GM19467 (cell line): ENCODE results near the gene CRLF1.

Experiments used
- ATAC-seq: cut with Tn5 transposase; IDR thresholded peaks from one replicate; pipeline ENCODE4 v1.9.1; 2021; ENCODE audit warnings: mild to moderate bottlenecking, moderate library complexity; ENCODE audit not compliant: unreplicated experiment

The CRLF1 gene, protein sequence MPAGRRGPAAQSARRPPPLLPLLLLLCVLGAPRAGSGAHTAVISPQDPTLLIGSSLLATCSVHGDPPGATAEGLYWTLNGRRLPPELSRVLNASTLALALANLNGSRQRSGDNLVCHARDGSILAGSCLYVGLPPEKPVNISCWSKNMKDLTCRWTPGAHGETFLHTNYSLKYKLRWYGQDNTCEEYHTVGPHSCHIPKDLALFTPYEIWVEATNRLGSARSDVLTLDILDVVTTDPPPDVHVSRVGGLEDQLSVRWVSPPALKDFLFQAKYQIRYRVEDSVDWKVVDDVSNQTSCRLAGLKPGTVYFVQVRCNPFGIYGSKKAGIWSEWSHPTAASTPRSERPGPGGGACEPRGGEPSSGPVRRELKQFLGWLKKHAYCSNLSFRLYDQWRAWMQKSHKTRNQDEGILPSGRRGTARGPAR

DNA sequence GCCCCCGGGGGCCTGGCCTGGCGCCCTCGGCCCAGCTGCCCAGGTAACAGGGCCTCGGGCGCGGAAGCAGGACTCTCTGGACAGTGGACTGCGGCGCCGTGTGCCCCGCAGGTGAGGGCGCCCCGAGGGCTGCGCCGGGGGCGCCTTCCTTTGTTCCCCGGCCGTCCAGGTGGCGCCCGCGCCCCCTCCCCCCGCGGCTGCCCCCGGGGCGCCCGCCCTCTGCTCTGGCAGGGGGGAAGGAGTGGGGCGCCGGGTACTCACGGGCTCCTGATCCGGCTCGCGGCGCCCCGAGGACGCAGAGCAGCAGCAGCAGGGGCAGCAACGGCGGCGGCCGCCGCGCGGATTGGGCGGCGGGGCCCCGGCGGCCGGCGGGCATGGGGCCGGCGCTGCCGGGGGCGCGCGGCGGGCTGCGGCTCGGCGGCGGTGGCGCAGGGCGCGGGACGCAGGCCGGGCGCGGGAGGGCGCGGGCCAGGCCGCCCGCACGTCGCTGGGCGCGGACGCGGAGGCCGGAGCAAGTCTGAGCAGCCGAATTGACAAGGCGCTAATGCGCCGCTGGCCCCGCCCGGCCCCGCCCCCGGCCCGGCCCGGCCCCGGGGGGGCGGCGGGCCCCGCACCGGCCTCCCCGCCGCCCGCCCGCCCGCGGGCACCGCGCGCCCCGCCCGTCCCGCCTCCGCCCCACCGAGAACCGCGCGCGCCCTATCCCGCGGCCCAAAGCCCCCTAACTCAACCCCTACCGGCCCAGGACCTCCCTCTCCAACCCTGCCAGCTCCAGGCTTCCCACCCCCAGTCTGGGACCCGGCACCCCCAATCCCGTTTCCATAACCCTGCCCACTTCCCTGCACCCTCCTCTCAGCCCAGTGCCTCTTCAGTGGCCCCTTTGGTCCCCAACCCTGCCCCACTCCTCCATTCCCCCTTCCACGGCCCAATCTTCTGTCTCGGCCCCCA lies at the start of gene CRLF1:
Gene CRLF1 (minus strand): TSS at position 519 of the 945 bp plus-strand sequence. CDS start 143 bp downstream, at position 376.
- ATAC-seq: no peak

DNA sequence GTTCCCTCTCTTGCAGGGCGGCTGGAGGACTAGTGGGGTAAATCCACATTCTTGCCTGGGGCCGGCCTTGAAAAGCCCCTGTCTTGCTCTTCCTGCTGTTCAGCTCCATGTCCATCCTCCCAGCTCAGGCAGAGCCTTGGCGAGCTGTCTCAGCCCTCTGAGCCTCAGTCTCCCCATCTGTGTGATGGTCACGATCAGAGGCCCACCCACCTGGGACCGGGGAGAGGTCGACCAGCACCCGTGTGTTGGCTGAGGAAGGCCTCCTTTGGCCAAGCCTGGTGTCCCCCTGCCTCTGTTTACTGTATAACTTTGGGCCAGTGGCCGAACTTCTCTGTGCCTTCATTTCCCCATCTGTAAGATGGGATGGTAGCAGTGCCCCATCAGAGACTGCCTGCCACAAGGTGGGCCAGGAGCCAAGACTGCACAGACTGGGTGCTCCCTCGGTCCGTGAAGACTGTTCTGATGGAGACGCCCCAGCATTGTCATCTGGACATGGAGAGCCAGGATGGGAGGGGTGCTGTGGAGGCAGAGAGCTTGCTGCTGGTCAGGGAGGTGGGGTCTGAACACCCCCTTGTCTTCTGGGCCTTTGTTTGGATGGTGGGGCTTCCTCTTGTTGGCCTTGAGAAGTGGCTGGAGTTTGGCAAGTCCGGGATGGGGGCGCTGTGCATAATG lies 48.7 kb upstream of the CRLF1 start:
- no peak for ATAC-seq

DNA sequence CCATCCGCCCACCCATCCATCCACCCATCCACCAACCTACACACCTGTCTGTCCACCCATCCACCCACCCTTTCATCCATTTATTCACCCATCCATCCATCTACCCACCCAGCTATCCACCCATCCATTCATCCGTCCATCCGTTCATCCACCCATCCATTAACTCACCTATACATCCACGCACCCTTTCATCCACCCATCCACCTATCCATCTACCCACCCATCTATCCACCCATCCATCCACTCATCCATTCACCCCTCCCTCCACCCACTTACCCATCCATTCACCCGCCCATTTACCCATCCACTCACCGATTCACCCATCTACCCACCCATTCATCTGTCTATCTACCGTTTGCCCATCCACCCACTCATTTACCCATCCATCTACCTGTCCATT lies 47.9 kb upstream of the CRLF1 start:
- no peak for ATAC-seq

DNA sequence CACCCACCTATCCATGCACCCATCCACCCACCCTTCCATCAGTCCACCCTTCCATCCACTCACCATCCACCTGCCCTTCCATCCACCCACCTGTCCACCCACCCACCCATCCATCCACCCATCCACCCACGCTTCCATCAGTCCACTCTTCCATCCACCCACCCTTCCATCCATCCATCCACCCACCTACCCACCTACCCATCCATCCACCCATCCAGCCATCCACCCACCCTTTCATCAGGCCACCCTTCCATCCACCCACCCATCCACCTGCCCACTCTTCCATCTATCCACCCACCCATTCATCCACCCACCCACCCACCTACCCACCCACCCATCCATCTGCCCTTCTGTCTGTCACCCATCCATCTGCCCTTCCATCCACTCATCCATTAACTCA lies 47.3 kb upstream of the CRLF1 start:
- no peak for ATAC-seq

DNA sequence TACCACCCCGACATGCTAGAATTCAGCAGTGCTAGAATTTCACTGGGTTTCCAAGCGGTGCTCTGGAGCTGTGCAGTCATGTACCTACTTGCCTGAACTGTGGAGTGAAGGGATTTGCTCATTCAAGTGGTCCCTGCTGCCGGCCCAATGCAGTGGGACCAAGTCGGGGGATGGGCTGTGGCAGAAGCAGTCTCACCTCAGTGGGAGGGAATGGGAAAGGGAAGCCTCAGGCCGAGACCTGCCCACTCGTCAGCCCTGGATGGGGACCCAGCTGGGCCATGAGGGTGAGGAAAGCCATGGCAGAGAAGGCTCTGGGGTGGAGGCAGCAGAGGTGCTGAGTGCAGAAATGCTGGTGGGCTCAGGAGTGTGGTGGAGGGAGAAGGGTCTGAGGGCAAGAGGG lies 45.1 kb upstream of the CRLF1 start:
- no peak for ATAC-seq

DNA sequence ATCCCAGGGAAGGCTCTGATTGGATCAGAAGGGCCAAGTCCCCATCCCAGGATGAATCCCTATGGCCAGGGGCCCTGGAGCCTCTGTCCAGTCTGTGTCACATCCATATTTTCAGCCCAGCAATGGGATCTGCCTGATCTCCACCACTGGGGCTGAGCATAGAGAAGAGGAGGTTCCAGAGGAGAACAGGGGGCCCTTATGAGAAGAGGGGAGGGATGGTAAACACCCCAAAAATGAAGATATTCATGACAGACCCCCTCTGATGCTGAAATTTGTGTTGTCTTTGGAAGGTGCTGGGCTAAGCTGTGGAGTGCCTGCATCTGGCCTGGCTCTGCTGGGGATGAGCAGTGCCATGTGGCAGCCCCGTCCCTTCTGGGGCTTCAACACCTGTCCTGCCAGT lies 44.7 kb upstream of the CRLF1 start:
- no peak for ATAC-seq

DNA sequence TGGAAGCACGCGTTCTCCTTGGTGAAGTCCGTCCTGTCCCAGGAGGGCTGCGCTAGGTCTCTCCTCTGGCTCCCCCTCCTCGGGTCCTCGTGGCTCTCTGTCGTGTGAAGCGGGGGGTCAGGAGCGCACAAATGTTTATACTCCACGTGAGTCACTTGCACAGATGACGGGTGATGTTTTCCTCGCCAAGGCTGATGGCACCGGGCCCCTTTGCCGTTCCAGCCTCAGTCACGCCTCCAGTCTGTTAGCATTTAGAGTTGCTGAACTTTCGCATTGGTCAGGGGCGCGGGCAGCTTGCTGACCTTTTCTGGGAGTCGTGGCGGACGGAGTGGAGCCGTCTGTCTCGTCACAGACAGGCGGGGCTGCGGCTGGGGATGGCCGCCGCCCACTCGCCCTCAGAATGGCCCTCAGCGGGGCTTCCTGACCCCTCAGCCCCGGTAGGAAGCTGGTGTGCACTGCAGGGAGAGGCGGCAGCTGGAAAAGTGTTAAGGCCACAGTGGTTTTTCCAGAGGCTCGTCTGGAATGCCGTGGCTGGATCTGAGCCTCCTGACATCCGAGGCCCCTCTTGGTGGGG lies 44.0 kb upstream of the CRLF1 start:
- no peak for ATAC-seq

DNA sequence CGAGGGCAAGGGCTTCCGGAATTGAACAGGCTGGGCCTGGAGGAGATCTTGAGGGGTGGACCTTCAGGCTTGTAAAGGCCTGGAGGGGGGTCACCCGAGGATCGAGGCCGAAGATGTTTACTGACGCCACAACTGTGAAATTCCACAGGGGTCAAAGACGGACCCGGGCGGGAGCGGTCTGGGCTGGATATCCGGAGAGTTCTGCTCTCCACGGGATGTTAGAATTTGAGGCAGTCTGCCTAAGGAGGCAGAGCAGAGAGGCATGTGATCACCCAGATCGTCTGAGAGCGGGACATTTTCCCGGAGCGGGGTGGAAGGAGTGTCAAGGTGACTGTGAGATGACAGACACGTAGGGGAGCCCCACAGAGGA lies 43.4 kb upstream of the CRLF1 start:
- no peak for ATAC-seq

DNA sequence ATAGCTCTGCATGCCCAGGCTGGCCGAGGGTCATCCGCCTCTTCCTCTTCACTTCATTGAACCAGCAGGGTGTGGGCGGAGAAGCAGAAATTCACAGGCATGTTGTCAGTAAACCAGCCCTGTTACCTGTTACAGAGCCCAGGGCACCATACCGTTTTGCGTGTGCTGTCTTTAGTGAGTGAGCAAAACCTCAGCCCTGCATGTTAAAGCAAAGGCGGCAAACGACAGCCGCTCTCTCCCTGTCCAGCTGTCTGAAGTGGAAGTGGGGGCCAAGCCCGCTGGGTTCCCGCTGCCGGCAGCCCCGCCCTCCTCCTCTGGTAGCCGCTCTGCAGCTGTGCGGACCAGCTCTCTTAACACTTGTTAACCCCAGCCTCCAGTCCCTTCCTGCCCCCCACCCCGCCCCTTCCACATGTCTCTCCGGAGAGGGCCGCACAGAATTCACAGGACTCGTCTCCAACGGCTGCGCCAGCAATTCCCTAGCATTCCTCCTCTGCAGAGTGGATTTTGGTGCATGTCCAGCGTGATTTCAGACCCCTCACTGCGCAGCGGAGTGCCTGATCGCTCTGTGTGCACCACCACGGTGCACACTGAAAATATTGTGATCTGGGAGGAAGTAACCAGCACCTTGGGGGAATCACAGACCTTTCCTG lies 42.9 kb upstream of the CRLF1 start:
- no peak for ATAC-seq

DNA sequence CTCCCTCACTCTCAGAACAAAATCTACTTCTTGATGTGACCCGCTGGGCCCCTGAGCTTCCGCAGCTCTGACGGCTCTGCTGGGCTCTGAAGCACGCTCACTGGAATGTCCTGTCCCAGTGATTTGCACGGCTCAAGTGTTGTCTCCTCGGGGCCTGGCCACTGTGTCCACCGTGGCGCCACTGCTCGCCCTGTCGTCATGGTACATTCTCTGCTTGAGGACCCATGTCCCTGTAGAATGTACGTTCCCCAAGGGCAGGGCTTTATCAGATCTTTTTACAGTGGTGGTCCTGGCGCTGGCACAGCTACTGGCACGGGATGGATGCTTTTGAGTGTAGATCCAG lies 42.3 kb upstream of the CRLF1 start:
- no peak for ATAC-seq

DNA sequence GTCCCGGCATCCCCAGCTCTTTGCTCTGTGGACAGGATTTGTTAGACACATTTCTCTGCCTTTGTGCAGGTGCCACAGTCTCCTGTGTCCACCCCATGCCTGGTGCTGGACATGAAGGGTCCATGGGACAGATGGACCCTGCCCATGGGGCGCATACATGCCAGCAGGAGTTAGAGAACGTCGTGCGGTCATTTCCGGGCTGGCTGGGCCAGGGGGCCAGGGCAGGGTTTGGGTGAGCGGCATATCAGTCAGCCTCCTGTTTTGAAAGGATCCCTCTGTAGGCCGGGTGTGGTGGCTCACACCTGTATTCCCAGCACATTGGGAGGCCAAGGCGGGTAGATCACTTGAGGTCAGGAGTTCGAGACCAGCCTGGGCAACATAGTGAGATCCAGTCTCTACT lies 41.2 kb upstream of the CRLF1 start:
- no peak for ATAC-seq

DNA sequence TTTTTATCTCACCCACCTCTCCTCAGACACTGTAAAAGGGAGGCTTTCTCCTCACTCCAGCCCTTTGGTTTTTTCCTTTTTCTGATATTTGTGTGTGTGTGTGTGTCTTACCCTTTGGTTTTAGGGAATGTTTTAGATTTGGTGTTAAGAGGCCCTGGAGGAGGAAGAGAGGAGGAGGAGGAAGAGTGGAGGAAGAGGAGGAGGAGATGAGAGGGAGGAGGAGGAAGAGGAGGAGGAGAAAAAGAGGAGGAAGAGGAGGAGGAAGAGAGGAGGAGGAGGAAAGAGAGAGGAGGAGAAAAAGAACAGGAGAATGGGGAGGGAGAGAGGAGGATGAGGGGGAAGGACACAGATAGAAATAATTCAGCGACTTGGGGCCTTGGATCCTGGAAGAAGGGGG lies 40.8 kb upstream of the CRLF1 start:
- no peak for ATAC-seq

DNA sequence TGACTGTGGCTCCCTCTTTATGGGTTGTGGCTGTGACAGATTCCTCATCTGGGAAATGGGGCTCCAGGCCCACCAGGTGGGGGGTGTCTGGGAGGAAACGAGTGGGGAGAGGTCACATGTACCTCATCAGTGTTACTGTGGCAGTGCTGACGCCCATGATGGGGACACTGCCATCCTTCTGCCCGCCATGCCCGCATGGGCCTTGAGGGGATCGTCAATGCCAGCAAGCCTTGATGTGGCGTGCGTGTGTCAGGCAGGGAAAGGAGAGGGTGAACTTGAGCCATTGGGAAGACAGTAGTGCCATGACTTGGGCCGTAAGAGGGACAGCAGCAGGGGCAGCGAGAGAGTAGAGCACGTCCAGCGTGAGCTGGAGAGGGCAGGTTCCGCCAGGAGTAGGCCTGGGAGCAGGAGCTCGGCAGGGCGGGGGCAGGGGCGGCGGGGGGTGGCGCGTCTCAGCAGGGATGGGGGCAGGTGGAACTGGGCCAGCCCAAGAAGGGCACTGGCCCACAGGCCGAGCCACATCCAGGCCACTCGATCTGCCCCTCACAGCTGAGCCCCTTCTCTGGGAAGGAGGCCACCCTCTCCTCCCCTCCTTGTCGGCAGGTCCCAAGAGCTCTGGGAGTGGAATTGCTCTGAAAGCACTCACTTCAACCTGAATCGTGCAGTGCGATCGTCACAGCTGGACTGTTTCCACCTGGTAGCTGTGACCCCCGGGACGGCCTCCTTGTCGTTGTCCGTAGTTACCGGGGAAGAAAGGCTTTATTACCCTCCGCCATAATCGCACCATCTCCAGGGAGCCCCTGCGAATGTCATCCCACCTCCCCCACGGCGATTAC lies 40.2 kb upstream of the CRLF1 start:
- ATAC-seq: no peak

DNA sequence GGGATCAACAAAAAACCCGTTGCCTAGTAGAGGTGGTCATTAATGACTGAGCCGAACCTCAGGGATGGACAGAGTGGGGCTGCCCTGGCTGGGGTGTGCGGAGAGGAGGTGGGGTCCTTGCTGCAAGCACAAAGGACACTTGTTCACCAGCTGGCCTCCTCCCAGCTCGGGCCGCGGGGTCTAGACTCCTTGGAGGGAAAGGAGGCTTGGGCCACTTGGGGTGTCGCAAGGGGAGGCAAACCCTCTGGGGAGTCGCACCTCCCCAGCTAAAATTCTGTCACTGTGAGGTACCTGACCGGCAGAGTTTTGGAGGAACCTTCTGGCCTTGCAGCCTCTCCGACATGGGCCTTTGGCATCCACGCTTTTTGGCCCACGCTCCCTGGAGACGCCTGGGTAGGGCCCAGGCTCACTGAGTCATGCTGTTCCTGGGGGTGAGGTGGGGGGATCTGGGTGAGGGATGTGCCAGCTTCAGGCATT lies 38.5 kb upstream of the CRLF1 start:
- no peak for ATAC-seq

DNA sequence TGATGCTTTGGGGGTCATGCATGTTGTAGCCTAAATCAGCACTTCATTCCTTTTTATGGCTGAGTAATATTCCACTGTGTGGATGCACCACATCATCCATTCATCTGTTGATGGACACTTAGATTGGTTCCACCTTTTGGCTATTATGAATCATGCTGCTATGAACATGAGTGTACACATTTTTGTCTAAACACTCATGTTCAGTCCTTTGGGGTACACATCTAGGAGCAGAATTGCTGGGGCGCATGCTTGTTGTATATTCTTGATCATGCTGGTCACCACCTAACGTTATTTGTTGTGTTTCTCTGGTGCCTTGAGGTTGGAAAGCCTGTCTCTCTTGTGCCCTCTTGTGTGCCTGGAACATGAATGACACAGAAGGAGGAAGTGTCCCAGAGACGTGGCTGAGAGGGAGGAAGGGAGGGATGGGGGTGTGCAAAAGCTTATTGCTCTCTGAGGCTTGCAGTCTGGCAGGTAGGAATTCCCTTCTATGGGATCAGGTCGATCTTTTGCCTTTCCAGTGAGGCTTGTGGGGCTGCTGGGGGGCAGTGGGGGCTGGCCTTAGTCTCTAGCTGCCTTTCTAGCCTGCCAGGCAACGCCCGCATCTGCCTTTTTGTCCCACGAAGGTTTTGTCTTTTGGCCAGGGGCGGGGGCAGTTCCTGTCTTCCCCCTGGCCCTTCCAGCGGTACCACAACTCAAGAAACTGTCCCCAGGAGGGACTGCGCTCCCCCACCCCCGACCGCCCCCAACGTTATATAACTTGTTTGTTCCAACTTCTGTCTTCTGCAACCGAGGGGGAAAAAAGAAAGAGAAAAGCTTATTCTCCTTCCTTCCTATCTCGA lies 37.8 kb upstream of the CRLF1 start:
- ATAC-seq: no peak

DNA sequence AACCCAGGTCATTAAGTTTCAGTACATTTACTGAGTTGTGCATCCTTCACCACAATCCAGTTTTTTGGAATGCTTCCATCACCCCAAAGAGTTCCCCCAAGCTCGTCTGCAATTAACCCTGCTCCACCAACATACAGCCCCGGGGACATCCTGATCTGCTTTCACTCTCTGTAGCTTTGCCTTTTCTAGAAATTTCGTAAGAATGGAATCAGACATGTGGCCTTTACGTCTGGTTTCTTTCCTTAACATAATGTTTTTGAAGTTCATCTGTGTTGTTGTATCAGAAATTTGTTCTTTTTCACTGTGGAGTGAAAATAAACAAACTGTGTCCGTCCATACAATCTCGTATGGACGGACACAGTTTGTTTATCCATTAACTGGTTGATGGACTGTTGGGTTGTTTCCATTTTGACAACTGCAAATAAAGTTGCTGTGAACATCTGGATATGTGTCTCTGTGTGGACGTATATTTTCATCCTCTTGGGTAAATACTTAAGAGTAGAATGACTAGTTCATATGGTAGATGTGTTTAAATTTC lies 33.2 kb upstream of the CRLF1 start:
- ATAC-seq: no peak

DNA sequence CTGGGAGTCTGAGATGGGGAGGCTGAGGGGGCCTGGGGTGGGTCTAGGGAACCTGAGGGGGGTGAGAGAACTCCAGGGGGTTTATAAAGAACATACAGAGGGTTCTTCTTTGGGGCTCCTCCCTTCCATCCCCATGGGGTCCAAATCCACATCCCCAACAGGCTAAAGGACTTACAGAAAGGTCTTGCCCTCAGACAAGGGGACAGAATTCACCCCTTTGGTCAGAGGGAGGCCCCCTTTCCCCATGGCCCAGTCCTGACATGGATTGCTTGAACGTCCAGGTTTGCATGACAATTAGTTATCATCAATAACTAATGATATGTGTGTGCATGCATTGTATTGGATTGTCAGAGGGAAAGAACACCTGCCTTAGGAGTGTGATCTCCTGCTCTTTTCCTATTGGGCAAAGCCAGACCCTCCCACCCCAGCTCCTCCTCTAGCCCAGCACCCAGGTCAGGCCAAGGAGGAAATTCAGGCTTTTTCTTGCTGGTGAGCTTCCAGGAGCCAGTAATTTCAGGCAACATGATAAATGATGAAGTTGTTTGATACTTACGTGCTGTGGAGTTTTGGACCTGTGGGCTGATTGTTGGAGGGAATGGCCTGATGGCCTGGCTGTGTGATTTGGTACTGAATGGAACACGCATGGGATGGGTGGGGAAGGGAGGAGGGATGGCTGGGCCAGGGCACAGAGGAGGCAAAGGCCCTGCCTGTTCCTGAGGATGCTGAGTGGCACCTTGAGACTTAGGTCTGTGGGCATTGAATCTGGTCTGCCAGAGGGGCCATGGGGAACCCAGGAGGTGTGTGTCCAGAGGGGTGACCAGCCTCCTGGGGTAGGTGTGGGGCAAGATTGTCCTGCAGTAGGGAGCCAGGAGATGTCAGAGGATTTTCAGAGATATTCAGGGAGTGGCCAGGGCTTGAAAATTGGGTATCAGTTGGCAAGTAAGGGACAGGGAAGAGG lies 31.4 kb upstream of the CRLF1 start:
- ATAC-seq: no peak
